Spinal cord (tissue), 10 donors: ENCODE results near the gene SUSD5. TPM values are rescaled to one million over a fixed set of nuclear protein-coding genes. Genes with fewer than 3 reads are reported as not detected.

Experiments
- DNase-seq, 6 donors: peaks; one replicate each; pipeline versions ENCODE4 v3.0.0 to v3.0.0-alpha.2; 2013 to 2015; ENCODE audit warnings: low spot score in 6 of 6, low read depth in 4 of 6
- H3K27ac ChIP-seq: one replicate; pipeline ENCODE4 v1.5.1; 2013; ENCODE audit warnings: low read depth, low read length, control low read depth
- H3K27me3 ChIP-seq: one replicate; pipeline ENCODE4 v1.6.1; 2013; ENCODE audit warnings: low read length; ENCODE audit not compliant: control insufficient read depth, insufficient read depth
- H3K36me3 ChIP-seq: one replicate; pipeline ENCODE4 v1.6.1; 2013; ENCODE audit warnings: low read length; ENCODE audit not compliant: control insufficient read depth, insufficient read depth
- H3K4me1 ChIP-seq: one replicate; pipeline ENCODE4 v1.6.1; 2013; ENCODE audit warnings: low read length; ENCODE audit not compliant: control insufficient read depth, insufficient read depth
- H3K4me3 ChIP-seq: one replicate; pipeline ENCODE4 v1.5.1; 2013; ENCODE audit warnings: low read depth, low read length, control low read depth
- H3K9me3 ChIP-seq: one replicate; pipeline ENCODE4 v1.6.1; 2013; ENCODE audit warnings: low read length; ENCODE audit not compliant: control insufficient read depth, insufficient read depth
- WGBS: methylation state at CpG from one replicate; pipeline ENCODE4 v1.1.5; 2013; ENCODE audit warnings: missing lambda C conversion rate; ENCODE audit not compliant: insufficient coverage; 5-methylcytosine and 5-hydroxymethylcytosine counted together
- long read RNA-seq, 4 donors: transcript quantifications; one replicate each; lab custom pipeline, GENCODE V29; 2026
- polyA plus RNA-seq, 2 donors: library from polyadenylated mRNA; unstranded; fragments of 120-200 nt; gene quantifications; one replicate each; pipeline ENCODE4 v1.2.1, GENCODE V29; 2013; ENCODE audit not compliant: insufficient read length in 2 of 2
- total RNA-seq, 2 donors: library from RNA; depleted of rRNA in 1 of 2; stranded (reverse); fragments of 120-200 nt in 1 of 2; fragments of >200 nt in 1 of 2; gene quantifications; one replicate each; pipeline versions ENCODE4 v1.2.3 to v1.2.4, GENCODE V29; 2013 to 2014
- donor health status: healthy.

The SUSD5 gene
- total RNA-seq, result 1 to 10 TPM; 3.6 to 5.6 TPM
- 1 to 10 TPM; 4.5 to 4.9 TPM for polyA plus RNA-seq
- long read RNA-seq, donor 1, result 0 reads
- long read RNA-seq, donor 2, result 0 reads
- long read RNA-seq, donor 3, result 0 reads
- long read RNA-seq, donor 4, result 0 reads

GRCh38 chr3:33218446-33219174, at the start of gene SUSD5:
SUSD5 (minus strand) TSS chr3:33218810; CDS start chr3:33218797, 13 bp downstream.
- Histone ChIP-seq H3K27me3 (peaks cover 15% of the 10 kb centered on the region), H3K4me1 (peaks cover 6% of the 10 kb centered on the region), H3K9me3 (no peaks in the 10 kb centered on the region), H3K27ac (no peak within 1 kb of the TSS), H3K36me3 (no peaks in the 10 kb centered on the region), H3K4me3 (peak within 1 kb of the TSS; percentile 32)
- DNase-seq, result peak in 2 of 6 donors; percentile 66 to 69
- under 1% methylated on average over 82 of the region's 90 CpGs for WGBS

DNA sequence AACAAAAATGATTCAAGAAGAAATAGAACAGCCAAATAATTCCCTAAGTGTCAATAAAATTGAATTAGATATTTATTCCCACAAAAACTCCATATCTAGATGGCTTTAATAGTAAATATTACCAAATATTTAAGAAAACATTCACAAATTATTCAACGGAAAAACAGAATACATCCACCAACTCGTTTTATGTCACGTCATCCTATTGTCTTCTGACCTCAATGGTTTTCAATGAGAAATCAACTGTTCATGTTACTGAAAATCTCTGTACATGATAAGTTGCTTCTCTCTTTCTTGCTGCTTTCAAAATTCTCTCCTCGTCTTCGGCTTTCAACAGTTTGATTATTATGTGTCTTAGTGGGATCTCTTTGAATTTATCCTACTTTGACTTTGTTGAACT, 41.5 kb upstream of the SUSD5 start:
- Histone ChIP-seq H3K36me3 (no peaks in the 10 kb centered on the region), H3K9me3 (no peaks in the 10 kb centered on the region), H3K27me3 (no peaks in the 10 kb centered on the region), H3K27ac (no peak overlapping the region), H3K4me3 (no peak overlapping the region), H3K4me1 (no peaks in the 10 kb centered on the region)
- no CpG with 5 or more reads among the region's 5 CpGs for WGBS
- DNase-seq, result no peak

DNA sequence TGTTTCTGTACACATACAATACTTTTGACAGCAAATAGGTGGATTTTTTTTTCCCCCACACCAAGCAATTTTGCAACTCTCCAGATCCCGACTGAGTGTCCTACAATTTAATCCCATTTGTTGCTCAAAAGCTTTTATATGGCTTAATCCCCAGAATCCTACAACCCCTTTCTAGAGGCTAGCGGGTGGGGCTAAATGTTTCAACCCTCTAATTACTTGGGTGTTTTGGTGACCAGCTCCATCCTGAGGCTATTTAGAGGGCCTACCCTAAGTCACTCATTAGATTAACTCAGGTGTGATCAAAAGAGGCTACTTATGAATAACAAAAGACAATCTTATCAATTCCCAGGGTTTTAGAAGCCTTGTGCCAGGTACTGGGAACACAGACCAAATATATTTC, 37.6 kb upstream of the SUSD5 start:
- Histone ChIP-seq H3K4me3 (no peak overlapping the region), H3K27me3 (no peaks in the 10 kb centered on the region), H3K36me3 (no peaks in the 10 kb centered on the region), H3K27ac (no peak overlapping the region), H3K9me3 (no peaks in the 10 kb centered on the region), H3K4me1 (no peaks in the 10 kb centered on the region)
- DNase-seq, result no peak
- 70% methylated on average over 1 of the region's 2 CpGs for WGBS

DNA sequence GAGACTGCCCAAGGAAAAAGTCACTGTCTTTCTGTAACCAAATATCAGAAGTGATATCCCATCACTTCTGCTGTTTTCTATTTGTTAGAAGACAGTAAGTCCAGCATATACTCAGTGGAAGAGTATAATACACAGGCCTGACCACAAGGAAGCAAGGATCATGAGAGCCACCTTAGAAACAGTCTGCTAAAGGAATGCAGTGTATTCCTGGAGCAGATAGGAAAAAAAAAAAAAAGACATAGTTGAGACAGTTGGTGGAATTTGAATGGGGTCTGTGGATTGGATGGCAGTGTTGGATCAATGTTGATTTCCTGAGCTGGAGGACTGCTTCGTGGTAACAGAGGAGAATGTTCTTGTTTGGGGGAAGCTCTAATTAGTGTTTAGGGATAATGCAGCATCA, 32.1 kb upstream of the SUSD5 start:
- Histone ChIP-seq H3K4me3 (no peak overlapping the region), H3K36me3 (no peaks in the 10 kb centered on the region), H3K27me3 (no peaks in the 10 kb centered on the region), H3K9me3 (no peaks in the 10 kb centered on the region), H3K4me1 (no peaks in the 10 kb centered on the region), H3K27ac (no peak overlapping the region)
- no CpG with 5 or more reads among the region's 1 CpG for WGBS
- DNase-seq, result no peak

DNA sequence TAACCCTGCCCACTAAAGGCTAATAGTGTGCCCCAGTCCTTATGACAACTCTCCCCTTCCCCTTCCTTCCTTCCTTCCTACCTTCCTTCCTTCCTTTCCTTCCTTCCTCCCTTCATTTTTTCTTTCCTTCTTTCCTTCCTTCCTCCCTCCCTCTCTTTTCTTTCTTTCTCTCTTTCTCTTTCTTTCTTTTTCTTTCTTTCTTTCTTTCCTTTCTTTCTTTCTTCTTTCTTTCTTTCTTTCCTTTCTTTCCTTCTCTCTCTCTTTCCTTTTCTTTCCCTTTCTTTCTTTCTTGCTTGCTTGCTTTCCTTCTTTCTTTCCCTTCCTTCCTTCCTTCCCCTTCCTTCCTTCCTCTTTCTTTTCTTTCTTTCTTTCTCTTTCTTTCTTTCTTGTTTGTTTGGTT, 28.2 kb upstream of the SUSD5 start:
- H3K27me3 ChIP-seq, result no peaks in the 10 kb centered on the region
- no peaks in the 10 kb centered on the region for H3K9me3 ChIP-seq
- no peak for DNase-seq
- no peak overlapping the region for H3K27ac ChIP-seq
- no peaks in the 10 kb centered on the region for H3K36me3 ChIP-seq
- H3K4me3 ChIP-seq, result no peak overlapping the region
- no peaks in the 10 kb centered on the region for H3K4me1 ChIP-seq

DNA sequence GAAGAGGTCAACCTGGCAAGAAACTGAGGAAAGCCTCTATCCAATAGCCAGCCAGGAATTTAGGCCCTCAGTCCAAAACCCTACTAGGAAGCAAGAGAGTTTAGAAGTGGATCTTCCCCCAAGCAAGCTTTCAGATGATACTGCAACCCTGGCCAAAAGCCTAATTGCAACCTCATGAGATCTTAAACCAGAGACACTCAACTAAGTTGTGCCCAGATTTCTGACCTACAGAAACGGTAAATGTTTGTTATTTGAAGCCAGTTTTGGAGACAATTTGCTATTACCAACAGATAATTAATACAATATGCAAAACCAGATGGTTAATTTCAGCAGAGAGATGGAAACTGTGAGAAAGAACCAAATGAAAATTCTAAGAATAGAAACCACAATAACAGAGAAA, 21.7 kb upstream of the SUSD5 start:
- DNase-seq, result no peak
- H3K4me1 ChIP-seq, result no peaks in the 10 kb centered on the region
- no CpG with 5 or more reads among the region's 1 CpG for WGBS

DNA sequence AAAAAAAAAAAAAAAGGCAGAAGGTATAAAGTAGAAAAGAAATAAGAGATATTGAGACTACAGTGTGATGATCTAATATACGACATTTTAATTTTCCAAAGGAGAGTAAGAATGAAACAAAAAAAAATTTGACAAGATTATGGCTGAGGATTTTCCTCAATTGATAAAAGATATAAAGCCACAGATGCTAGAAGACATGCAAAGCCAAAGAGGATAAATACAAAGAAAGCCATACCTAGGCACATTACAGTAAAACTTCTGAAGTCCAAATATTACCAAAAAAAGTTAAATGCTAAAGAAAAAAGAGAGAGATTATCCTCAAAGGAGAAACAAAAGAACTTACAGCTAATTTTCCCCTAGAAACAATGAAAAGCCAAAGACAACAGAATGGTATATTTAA, 20.3 kb upstream of the SUSD5 start:
- no peak overlapping the region for H3K27ac ChIP-seq
- H3K4me3 ChIP-seq, result no peak overlapping the region
- H3K36me3 ChIP-seq, result no peaks in the 10 kb centered on the region
- no peaks in the 10 kb centered on the region for H3K27me3 ChIP-seq
- no peak for DNase-seq
- WGBS, result no CpG with 5 or more reads among the region's 1 CpG
- H3K4me1 ChIP-seq, result no peaks in the 10 kb centered on the region
- H3K9me3 ChIP-seq, result no peaks in the 10 kb centered on the region

More for the DNA sequence above, 21.7 kb upstream of the SUSD5 start:
- Histone ChIP-seq H3K36me3 (no peaks in the 10 kb centered on the region), H3K9me3 (no peaks in the 10 kb centered on the region), H3K4me3 (no peak overlapping the region), H3K27me3 (no peaks in the 10 kb centered on the region), H3K27ac (no peak overlapping the region)

DNA sequence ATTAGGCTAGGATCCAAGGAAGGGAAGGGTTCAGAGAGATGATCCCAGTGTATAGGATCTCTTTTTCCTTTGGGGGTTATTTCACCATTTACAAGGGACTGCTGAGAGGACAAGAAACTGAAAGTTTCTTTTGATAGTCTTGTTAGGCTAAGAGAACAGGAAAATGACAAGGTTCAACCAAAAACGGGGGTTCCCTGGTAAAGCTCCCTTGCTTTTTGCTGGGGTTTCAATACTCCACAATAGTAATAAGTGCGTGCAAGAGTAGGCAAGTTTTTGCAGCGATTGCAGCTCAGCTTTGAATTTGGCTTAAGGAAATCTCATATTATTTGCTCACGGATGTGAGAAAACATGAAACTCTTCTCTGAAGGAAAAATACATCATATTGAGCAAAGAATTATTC, 18.8 kb upstream of the SUSD5 start:
- no peak overlapping the region for H3K4me3 ChIP-seq
- no peak overlapping the region for H3K27ac ChIP-seq
- H3K36me3 ChIP-seq, result no peaks in the 10 kb centered on the region
- no peaks in the 10 kb centered on the region for H3K4me1 ChIP-seq
- no peak for DNase-seq
- H3K9me3 ChIP-seq, result no peaks in the 10 kb centered on the region
- no peaks in the 10 kb centered on the region for H3K27me3 ChIP-seq
- WGBS, result 90% methylated on average over 2 of the region's 4 CpGs

DNA sequence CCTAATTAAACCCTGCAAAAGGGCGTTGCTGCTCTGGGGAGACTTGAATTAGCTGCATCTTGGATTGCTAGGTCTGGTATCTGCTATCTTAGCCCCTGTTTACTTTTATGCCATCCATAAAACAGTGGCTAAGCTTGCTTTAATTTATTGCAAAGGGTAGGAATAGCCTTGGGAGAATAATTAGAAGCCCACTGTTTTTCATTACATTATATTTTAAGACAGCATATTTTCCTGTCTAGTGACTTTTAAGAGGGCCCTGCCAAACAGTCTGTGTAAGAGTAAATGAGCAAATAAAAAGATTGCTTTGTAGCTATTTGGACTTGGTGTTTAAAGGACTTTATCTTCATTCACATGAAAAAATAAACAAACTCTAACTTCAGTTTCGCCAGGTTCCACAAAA, 17.4 kb upstream of the SUSD5 start:
- Histone ChIP-seq H3K4me1 (no peaks in the 10 kb centered on the region), H3K36me3 (no peaks in the 10 kb centered on the region), H3K9me3 (no peaks in the 10 kb centered on the region), H3K27me3 (no peaks in the 10 kb centered on the region), H3K4me3 (no peak overlapping the region), H3K27ac (no peak overlapping the region)
- peak in 1 of 6 donors; percentile 54 for DNase-seq
- no CpG with 5 or more reads among the region's 2 CpGs for WGBS

- Histone ChIP-seq H3K36me3 (no peaks in the 10 kb centered on the region), H3K27ac (no peak overlapping the region), H3K4me3 (no peak overlapping the region), H3K9me3 (no peaks in the 10 kb centered on the region), H3K27me3 (no peaks in the 10 kb centered on the region), H3K4me1 (no peaks in the 10 kb centered on the region)
- WGBS, result 91% methylated on average over 1 of the region's 1 CpG
- no peak for DNase-seq
Measured at GRCh38 chr3:33233884-33234283, 15.3 kb upstream of the SUSD5 start.
